ENCODE data around the gene HNRNPD.

DNA sequence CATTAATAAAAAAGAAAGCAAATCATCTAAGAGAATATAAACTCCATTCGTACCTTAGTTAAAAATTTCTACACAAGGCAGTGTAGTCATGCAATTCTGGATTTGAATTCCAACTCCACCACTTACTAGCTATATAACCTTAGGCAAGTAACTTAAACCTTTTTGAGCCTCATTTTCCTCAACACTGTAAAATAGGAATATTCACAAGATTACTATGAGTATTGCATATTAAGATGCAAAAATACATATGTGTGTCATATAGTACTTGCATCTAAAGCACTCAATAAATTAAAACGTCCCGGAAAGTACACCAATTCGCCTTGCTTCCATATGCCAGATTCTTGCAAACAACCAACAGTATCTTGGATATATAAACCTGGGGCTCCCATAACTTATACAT is 42.0 kb downstream of the HNRNPD start:
- TF ChIP-seq BACH2 (CRISPR knock-in tag; IDR thresholded peaks at IDR 0.05; ENCODE audit: borderline replicate concordance) (no peak), ZNF565 (CRISPR knock-in tag; conservative IDR thresholded peaks at IDR 0.05; ENCODE audit: low read depth) (no peak), TOX (CRISPR knock-in tag; IDR thresholded peaks at IDR 0.05; ENCODE audit: borderline replicate concordance) (no peak), TCF4 (CRISPR knock-in tag; IDR thresholded peaks at IDR 0.05; ENCODE audit: borderline replicate concordance) (no peak), RARB (CRISPR knock-in tag; IDR thresholded peaks at IDR 0.05) (no peak), PPARA (CRISPR knock-in tag; IDR thresholded peaks at IDR 0.05; ENCODE audit: borderline replicate concordance) (no peak), ZNF8 (CRISPR knock-in tag; IDR thresholded peaks at IDR 0.05) (no peak), CSDC2 (CRISPR knock-in tag; IDR thresholded peaks at IDR 0.05) (no peak), ARNTL (CRISPR knock-in tag; IDR thresholded peaks at IDR 0.05; ENCODE audit: borderline replicate concordance, low read depth) (no peak), ZC3H10 (CRISPR knock-in tag; IDR thresholded peaks at IDR 0.05) (no peak), CSRNP3 (CRISPR knock-in tag; IDR thresholded peaks at IDR 0.05) (no peak)
- TF ChIP-seq, protein P1, sequence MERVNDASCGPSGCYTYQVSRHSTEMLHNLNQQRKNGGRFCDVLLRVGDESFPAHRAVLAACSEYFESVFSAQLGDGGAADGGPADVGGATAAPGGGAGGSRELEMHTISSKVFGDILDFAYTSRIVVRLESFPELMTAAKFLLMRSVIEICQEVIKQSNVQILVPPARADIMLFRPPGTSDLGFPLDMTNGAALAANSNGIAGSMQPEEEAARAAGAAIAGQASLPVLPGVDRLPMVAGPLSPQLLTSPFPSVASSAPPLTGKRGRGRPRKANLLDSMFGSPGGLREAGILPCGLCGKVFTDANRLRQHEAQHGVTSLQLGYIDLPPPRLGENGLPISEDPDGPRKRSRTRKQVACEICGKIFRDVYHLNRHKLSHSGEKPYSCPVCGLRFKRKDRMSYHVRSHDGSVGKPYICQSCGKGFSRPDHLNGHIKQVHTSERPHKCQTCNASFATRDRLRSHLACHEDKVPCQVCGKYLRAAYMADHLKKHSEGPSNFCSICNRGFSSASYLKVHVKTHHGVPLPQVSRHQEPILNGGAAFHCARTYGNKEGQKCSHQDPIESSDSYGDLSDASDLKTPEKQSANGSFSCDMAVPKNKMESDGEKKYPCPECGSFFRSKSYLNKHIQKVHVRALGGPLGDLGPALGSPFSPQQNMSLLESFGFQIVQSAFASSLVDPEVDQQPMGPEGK (CRISPR knock-in tag; IDR thresholded peaks at IDR 0.05; ENCODE audit: borderline replicate concordance) = no peak
- TF ChIP-seq, protein P2, sequence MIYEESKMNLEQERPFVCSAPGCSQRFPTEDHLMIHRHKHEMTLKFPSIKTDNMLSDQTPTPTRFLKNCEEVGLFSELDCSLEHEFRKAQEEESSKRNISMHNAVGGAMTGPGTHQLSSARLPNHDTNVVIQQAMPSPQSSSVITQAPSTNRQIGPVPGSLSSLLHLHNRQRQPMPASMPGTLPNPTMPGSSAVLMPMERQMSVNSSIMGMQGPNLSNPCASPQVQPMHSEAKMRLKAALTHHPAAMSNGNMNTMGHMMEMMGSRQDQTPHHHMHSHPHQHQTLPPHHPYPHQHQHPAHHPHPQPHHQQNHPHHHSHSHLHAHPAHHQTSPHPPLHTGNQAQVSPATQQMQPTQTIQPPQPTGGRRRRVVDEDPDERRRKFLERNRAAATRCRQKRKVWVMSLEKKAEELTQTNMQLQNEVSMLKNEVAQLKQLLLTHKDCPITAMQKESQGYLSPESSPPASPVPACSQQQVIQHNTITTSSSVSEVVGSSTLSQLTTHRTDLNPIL (CRISPR knock-in tag; IDR thresholded peaks at IDR 0.05; ENCODE audit: low read depth) = no peak

All from SK-N-SH treated with all-trans-retinoic acid at 6 μM for 48 hours (cell line).